ENCODE measurements around the gene C19orf25.

The C19orf25 gene

GRCh38 chr19:1427221-1427920 lies 51.6 kb downstream of the C19orf25 start:
- no peak for DNase-seq

- DNase-seq = no peak
These were observed 52.3 kb downstream of the C19orf25 start for GRCh38 chr19:1426736-1427135.

DNA sequence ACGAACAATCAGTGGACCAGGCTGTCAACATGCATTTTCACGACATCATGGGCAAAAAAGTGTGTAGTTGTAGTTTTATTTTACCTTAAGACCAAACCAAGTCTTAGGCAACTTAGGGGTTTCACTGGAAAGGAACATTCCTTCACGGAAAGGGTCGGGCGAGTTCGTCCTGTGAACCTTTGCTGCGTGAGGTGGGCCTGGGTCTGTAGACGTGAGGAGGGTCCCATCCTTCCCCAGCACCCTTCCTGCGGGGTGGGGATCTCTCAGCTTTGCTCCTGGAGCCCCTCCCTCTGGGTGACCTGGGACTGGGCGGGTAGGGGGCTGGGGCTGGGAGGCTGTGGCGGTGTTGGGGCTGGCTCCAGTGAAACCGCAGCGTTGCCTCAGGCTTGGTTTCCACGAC lies 53.1 kb downstream of the C19orf25 start:
- DNase-seq = no peak

GRCh38 chr19:1425102-1425837 lies 53.7 kb downstream of the C19orf25 start:
- no peak for DNase-seq

DNA sequence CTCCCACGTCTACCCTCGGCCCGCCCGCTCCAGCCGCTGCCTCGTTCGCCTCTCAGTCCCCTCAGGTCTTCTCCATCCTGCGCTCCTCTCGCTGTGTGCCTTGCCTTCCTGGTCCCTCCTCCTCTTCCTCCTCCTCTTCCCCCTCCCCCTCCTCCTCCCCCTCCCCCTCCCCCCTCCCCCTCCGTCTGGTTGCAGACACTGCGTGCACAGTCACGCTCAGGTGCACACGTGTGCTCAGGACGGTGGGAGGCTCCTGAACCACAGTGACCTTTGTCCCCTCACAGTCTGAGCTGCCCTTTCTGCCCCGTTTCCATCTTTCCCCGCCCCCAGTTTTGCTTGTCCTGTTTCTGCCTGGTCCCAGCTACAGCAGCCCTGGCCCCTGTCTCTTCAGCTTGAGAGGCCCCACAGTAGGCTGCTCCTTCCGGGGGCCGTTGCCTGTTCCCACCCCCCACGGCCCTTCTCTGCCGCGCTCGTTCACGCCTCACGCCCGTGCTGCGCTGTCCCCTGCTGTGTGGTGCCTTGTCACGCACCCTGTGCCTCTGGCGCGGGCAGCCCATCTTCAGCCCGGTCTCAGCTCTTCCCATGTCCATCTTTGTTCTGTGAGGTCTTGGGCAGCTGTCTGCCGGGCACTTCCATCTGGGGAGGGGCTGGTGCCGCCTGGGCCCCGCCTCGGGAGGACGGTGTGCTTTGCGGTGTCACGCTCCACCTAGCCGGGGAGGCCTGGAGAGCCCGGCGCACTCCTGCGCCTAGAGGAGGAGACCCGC lies 54.6 kb downstream of the C19orf25 start:
- DNase-seq = no peak

DNA sequence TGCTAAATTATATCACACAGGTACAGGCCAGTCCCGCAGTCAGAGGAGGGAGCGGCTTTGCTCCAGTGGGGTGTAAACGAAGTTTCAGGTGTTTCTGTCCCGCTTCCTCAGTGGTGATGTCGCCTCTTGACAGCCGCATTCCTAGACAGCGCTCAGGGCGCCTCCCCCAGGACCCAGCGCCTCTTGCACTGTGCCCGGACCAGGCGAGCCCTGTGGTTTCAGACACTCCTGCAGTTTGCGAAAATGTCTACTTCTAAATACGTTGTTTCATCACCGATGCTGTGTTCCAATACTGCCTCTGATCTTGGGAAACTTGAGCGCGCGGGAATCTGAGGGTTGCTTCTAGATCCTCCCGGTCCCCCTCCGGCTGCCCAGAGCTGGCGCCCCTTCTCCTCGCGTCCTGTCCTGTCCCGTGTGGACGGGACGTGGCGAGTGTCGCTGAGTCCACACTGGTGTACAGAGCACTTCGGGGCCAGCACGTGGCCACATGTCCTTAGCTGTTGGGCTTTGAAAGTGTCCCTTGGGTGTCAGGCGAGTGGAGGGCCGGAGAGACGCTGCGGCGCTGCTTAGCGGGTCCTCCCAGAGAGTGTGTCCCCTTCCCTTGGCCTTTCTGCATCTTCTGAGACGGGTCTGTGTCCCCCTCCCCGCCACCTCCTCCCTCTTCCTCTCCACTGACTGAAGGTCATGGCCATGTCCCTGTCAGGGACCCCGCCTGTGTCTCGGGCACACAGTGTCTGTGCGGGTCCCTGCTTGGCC lies 55.4 kb downstream of the C19orf25 start:
- no peak for DNase-seq

Data from GOT3 (cell line).